Measurements from ENCODE around the gene BCL10. TPM values are rescaled to one million over a fixed set of nuclear protein-coding genes. Genes with fewer than 3 reads are reported as not detected.

Gene BCL10
- total RNA-seq, 3 donors from 2014 or later (not counting 1 experiment from before 2014, with no cell fraction given): 46.3 to 49.2 (median 48.7) TPM

GRCh38 chr1:85289207-85289847 is 12.9 kb upstream of the BCL10 start:
- intact Hi-C loops (cut with micrococcal nuclease): no loop called here
- no peaks in the 10 kb centered on the region for H3K9me3 Mint-ChIP-seq
- peaks cover 19 to 46% of the 10 kb centered on the region in 2 donors for H3K27me3 Mint-ChIP-seq (ENCODE audit: low read depth in 2 of 2)
- TF ChIP-seq, protein P1, sequence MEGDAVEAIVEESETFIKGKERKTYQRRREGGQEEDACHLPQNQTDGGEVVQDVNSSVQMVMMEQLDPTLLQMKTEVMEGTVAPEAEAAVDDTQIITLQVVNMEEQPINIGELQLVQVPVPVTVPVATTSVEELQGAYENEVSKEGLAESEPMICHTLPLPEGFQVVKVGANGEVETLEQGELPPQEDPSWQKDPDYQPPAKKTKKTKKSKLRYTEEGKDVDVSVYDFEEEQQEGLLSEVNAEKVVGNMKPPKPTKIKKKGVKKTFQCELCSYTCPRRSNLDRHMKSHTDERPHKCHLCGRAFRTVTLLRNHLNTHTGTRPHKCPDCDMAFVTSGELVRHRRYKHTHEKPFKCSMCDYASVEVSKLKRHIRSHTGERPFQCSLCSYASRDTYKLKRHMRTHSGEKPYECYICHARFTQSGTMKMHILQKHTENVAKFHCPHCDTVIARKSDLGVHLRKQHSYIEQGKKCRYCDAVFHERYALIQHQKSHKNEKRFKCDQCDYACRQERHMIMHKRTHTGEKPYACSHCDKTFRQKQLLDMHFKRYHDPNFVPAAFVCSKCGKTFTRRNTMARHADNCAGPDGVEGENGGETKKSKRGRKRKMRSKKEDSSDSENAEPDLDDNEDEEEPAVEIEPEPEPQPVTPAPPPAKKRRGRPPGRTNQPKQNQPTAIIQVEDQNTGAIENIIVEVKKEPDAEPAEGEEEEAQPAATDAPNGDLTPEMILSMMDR (IDR thresholded peaks at IDR 0.05): no peak
- DNase-seq (no peak), ATAC-seq (no peak)
- H3K36me3 ChIP-seq (ENCODE audit: control insufficient read depth, insufficient read depth, low read length): no peaks in the 10 kb centered on the region
- no peak overlapping the region for H3K27ac Mint-ChIP-seq
- no peaks in the 10 kb centered on the region for H3K4me1 ChIP-seq (ENCODE audit: control insufficient read depth, insufficient read depth, low read length)
- no peak overlapping the region for H3K4me3 Mint-ChIP-seq
- no peak overlapping the region for H3K4me3 ChIP-seq (ENCODE audit: low read length)
- H3K4me1 Mint-ChIP-seq: no peaks in the 10 kb centered on the region
- 84% methylated on average over 8 of the region's 9 CpGs for WGBS (ENCODE audit: insufficient coverage)
- H3K27ac ChIP-seq (ENCODE audit: low read length): no peak overlapping the region
- H3K36me3 Mint-ChIP-seq: no peaks in the 10 kb centered on the region
- H3K9me3 ChIP-seq (ENCODE audit: control insufficient read depth, insufficient read depth, low read length): no peaks in the 10 kb centered on the region
- H3K27me3 ChIP-seq (ENCODE audit: control insufficient read depth, insufficient read depth, low read length): no peaks in the 10 kb centered on the region

- H3K27me3 ChIP-seq (ENCODE audit: control insufficient read depth, insufficient read depth, low read length): no peaks in the 10 kb centered on the region
- ATAC-seq: no peak
- TF ChIP-seq, protein P1 (IDR thresholded peaks at IDR 0.05): no peak
- no peak overlapping the region for H3K4me3 ChIP-seq (ENCODE audit: low read length)
- 93% methylated on average over 2 of the region's 2 CpGs for WGBS (ENCODE audit: insufficient coverage)
- DNase-seq: no peak
- Mint-ChIP-seq H3K4me1 (no peaks in the 10 kb centered on the region), H3K36me3 (no peaks in the 10 kb centered on the region), H3K4me3 (no peak overlapping the region), H3K27ac (no peak overlapping the region), H3K9me3 (no peaks in the 10 kb centered on the region), H3K27me3 (ENCODE audit: low read depth in 2 of 2) (peaks cover 9 to 15% of the 10 kb centered on the region in 2 donors)
- no peaks in the 10 kb centered on the region for H3K36me3 ChIP-seq (ENCODE audit: control insufficient read depth, insufficient read depth, low read length)
- H3K4me1 ChIP-seq (ENCODE audit: control insufficient read depth, insufficient read depth, low read length): no peaks in the 10 kb centered on the region
- no peaks in the 10 kb centered on the region for H3K9me3 ChIP-seq (ENCODE audit: control insufficient read depth, insufficient read depth, low read length)
- intact Hi-C loops (cut with micrococcal nuclease): no loop called here
- H3K27ac ChIP-seq (ENCODE audit: low read length): no peak overlapping the region
Measured at GRCh38 chr1:85284202-85284601, 7.8 kb upstream of the BCL10 start.

DNA sequence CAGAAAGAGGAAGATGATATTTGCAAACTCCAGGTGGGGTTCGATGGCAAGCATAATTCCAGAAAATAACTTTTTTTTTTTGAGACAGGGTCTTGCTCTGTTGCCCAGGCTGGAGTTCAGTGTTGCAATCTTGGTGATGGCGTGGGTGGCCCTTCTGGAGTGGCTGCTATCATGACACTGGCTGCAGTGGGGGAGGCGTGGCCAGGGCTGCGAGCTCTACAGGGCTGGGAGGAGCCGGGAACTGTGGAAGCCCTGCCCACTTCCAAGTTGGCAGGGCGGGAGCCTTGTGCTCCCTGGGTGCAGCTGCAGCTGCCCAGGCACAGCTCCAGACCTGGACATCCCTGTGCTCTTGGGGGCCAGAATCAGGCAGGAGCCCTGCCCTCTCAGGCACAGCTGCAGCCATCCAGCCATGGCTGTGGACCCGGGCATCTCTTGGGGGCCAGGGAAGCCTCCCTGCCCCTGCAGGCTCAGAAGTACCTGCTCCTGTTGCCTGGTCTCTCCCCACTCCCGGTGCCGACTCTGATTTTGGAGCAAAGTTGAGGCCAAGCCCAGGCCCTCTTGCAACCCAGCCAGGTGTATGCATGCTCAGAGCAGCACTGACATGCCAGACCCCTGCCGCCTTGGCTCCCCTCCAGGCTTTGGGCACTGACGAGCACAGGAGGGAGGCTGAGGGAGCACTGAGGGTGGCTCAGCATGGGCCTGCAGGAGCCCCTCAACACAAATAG is 7.2 kb upstream of the BCL10 start:
- no peaks in the 10 kb centered on the region for H3K27me3 ChIP-seq (ENCODE audit: control insufficient read depth, insufficient read depth, low read length)
- no peak overlapping the region for H3K4me3 ChIP-seq (ENCODE audit: low read length)
- intact Hi-C loops (cut with micrococcal nuclease): no loop called here
- 88% methylated on average over 11 of the region's 11 CpGs for WGBS (ENCODE audit: insufficient coverage)
- DNase-seq: no peak
- TF ChIP-seq, protein P1 (IDR thresholded peaks at IDR 0.05): no peak
- Mint-ChIP-seq H3K4me3 (no peak overlapping the region), H3K9me3 (no peaks in the 10 kb centered on the region), H3K36me3 (no peaks in the 10 kb centered on the region), H3K27me3 (ENCODE audit: low read depth in 2 of 2) (peaks cover 9 to 15% of the 10 kb centered on the region in 2 donors), H3K27ac (no peak overlapping the region), H3K4me1 (no peaks in the 10 kb centered on the region)
- H3K27ac ChIP-seq (ENCODE audit: low read length): no peak overlapping the region
- H3K4me1 ChIP-seq (ENCODE audit: control insufficient read depth, insufficient read depth, low read length): no peaks in the 10 kb centered on the region
- H3K9me3 ChIP-seq (ENCODE audit: control insufficient read depth, insufficient read depth, low read length): no peaks in the 10 kb centered on the region
- no peaks in the 10 kb centered on the region for H3K36me3 ChIP-seq (ENCODE audit: control insufficient read depth, insufficient read depth, low read length)
- ATAC-seq: no peak
